Transverse colon (tissue), 4 donors: Measurements from ENCODE around the gene SEMA5B. TPM values are rescaled to one million over a fixed set of nuclear protein-coding genes. Genes with fewer than 3 reads are reported as not detected.

ENCODE experiments used
- DNase-seq: peaks from one replicate; pipeline ENCODE4 v3.0.0-alpha.2; 2019
- H3K27ac ChIP-seq, 4 donors: fragments of 200-600 bp; sonication (generic); 2 replicates each; pipeline ENCODE4 v1.5.1; 2016 to 2018; ENCODE audit warnings: inconsistent platforms in 4 of 4
- H3K27me3 ChIP-seq: fragments of 200-600 bp; sonication (generic); 2 replicates; pipeline ENCODE4 v1.5.1; 2017; ENCODE audit warnings: inconsistent platforms
- H3K36me3 ChIP-seq, 4 donors: fragments of 200-600 bp; sonication (generic); 2 replicates each; pipeline ENCODE4 v1.5.1; 2017 to 2019; ENCODE audit warnings: inconsistent platforms in 4 of 4
- H3K4me1 ChIP-seq, 4 donors: fragments of 200-600 bp; sonication (generic); 2 replicates each; pipeline ENCODE4 v1.5.1; 2017 to 2020; ENCODE audit warnings: inconsistent platforms in 4 of 4
- H3K4me3 ChIP-seq, 4 donors: fragments of 200-600 bp; sonication (generic); 1 replicate in 1 of 4; 2 replicates in 3 of 4; pipeline versions ENCODE4 v1.5.1 to v1.6.1; 2017 to 2019; ENCODE audit warnings: inconsistent platforms in 4 of 4
- H3K9me3 ChIP-seq, 2 donors: fragments of 200-600 bp; sonication (generic); 2 replicates each; pipeline ENCODE4 v1.5.1; 2017 to 2019; ENCODE audit warnings: inconsistent platforms in 2 of 2
- EP300 ChIP-seq: sonication (generic); formaldehyde crosslinking; IDR thresholded peaks from one replicate; pipeline ENCODE4 v1.6.1; 2017; ENCODE audit warnings: antibody characterized with exemption, low read depth
- POLR2A ChIP-seq: fragments of 450-650 bp; IDR thresholded peaks from one replicate; pipeline ENCODE4 v1.6.1; 2016; ENCODE audit warnings: antibody characterized with exemption, mild to moderate bottlenecking, moderate library complexity
- POLR2AphosphoS5 ChIP-seq, 3 donors: sonication (generic); formaldehyde crosslinking; IDR thresholded peaks; one replicate each; pipeline ENCODE4 v1.6.1; 2016; ENCODE audit warnings: antibody characterized with exemption in 3 of 3
- WGBS, 2 donors: methylation state at CpG; one replicate each; pipeline ENCODE4 v1.1.5; 2018; ENCODE audit warnings: low coverage in 1 of 2; 5-methylcytosine and 5-hydroxymethylcytosine counted together
- in situ Hi-C, 4 donors: fragments of 200-750 bp; cut with MboI; loops; one replicate each; pipeline versions ENCODE4 v1.15.0 to v1.15.1; 2017; ENCODE audit warnings: low sequenced_read_pairs in 3 of 4, low pct_ligation_motif_present in 1 of 4, low pct_unique_long_range_greater_than_20kb in 1 of 4
- intact Hi-C: fragments of 100-400 bp; cut with DNase I; formaldehyde crosslinking; loops from one replicate; pipeline ENCODE4 v1.15.1; 2023; ENCODE audit warnings: low total_unique reads
- total RNA-seq, 4 donors: library from RNA; depleted of rRNA; stranded (reverse); fragments of >200 nt; gene quantifications; one replicate each; pipeline ENCODE4 v1.1.0, GENCODE V29; 2016
- TF ChIP-seq, protein P1 (sequence below), 5 experiments: fragments of 200-600 bp in 3 of 5; fragments of 450-650 bp in 2 of 5; sonication (generic) in 3 of 5; IDR thresholded peaks; 1 replicate in 2 of 5; 2 replicates in 3 of 5; pipeline ENCODE4 v1.5.1; 2016 to 2017; ENCODE audit warnings: antibody characterized with exemption in 5 of 5, inconsistent platforms in 3 of 5, mild to moderate bottlenecking in 2 of 5, moderate library complexity in 1 of 5

The SEMA5B gene
- total RNA-seq, 4 donors from 2014 or later, result 0.16 to 1.4 (median 0.27) TPM; not detected in 1

DNA sequence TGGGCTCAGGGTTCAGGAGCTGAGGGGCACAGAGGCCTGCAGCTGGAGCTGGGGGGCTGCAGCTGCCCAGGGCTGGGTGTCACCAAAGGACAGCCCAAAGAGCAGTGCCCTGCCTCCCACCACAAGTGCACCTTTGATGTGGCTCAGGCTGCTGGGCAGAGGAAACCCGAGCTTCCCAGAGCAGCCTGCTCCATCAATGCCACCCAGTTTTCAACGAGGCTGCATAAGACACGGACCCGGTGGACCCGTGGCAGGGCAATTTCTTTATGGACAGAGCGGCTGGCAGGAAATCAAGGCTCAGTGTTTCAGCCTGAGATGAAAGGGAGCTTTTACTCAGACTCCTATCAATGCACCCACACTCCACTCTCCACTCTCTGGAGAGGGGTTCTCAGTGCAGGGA lies 18.7 kb downstream of the SEMA5B start:
- Histone ChIP-seq H3K36me3 (no peaks in the 10 kb centered on the region), H3K9me3 (no peaks in the 10 kb centered on the region), H3K4me1 (no peaks in the 10 kb centered on the region), H3K27ac (no peak overlapping the region), H3K27me3 (peaks cover 4% of the 10 kb centered on the region), H3K4me3 (no peak overlapping the region)
- in situ Hi-C loops (no loop called here), intact Hi-C loops (no loop called here)
- 62% methylated on average over 6 of the region's 6 CpGs; no CpG with 5 or more reads in 1 of the 2 donors for WGBS, 2 donors
- DNase-seq, result no peak
- TF ChIP-seq POLR2A, result no peak
- no peak for TF ChIP-seq EP300
- TF ChIP-seq, protein P1, sequence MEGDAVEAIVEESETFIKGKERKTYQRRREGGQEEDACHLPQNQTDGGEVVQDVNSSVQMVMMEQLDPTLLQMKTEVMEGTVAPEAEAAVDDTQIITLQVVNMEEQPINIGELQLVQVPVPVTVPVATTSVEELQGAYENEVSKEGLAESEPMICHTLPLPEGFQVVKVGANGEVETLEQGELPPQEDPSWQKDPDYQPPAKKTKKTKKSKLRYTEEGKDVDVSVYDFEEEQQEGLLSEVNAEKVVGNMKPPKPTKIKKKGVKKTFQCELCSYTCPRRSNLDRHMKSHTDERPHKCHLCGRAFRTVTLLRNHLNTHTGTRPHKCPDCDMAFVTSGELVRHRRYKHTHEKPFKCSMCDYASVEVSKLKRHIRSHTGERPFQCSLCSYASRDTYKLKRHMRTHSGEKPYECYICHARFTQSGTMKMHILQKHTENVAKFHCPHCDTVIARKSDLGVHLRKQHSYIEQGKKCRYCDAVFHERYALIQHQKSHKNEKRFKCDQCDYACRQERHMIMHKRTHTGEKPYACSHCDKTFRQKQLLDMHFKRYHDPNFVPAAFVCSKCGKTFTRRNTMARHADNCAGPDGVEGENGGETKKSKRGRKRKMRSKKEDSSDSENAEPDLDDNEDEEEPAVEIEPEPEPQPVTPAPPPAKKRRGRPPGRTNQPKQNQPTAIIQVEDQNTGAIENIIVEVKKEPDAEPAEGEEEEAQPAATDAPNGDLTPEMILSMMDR (IDR thresholded peaks at IDR 0.05), result no peak
- no peak for TF ChIP-seq POLR2AphosphoS5 (IDR thresholded peaks at IDR 0.05)

DNA sequence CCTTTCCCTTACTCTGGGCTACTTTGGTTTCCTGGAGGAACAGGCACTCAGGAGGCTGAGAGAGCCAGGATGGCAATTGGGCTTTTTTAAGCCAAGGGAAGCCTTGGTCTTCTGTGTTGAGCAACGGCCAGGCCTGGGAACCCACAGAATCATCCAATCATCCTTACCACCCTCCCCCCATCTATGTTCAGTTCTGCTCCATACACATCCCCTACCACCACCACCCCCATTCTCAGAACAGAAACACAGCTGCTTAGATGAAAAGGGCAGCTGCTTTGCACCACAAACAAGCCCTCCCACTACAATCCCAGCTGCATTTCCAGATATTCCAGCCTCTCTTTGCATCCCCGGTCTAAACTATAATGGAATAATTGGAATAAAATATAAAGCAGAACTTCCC lies 21.0 kb downstream of the SEMA5B start:
- DNase-seq, result no peak
- intact Hi-C loops, result no loop called here
- 32% methylated on average over 2 of the region's 2 CpGs; no CpG with 5 or more reads in 1 of the 2 donors for WGBS, 2 donors

GRCh38 chr3:123005291-123005690 lies 22.3 kb downstream of the SEMA5B start:
- H3K4me3 ChIP-seq, result no peak overlapping the region
- TF ChIP-seq POLR2A (no peak), POLR2AphosphoS5 (IDR thresholded peaks at IDR 0.05) (no peak), EP300 (no peak)
- TF ChIP-seq, protein P1 (IDR thresholded peaks at IDR 0.05), result no peak
- H3K4me1 ChIP-seq, result no peaks in the 10 kb centered on the region
- H3K9me3 ChIP-seq, result no peaks in the 10 kb centered on the region
- H3K36me3 ChIP-seq, result no peaks in the 10 kb centered on the region
- peaks cover 18% of the 10 kb centered on the region for H3K27me3 ChIP-seq
- no peak for DNase-seq
- in situ Hi-C loops, result no loop called here
- intact Hi-C loops, result no loop called here
- H3K27ac ChIP-seq, result no peak overlapping the region
- WGBS, 2 donors, result 86 to 95% methylated on average over 1 of the region's 1 CpG

More for the DNA sequence above, 21.0 kb downstream of the SEMA5B start:
- Histone ChIP-seq H3K4me1 (no peaks in the 10 kb centered on the region), H3K36me3 (no peaks in the 10 kb centered on the region), H3K9me3 (no peaks in the 10 kb centered on the region), H3K27ac (no peak overlapping the region), H3K27me3 (peaks cover 13% of the 10 kb centered on the region), H3K4me3 (no peak overlapping the region)
- TF ChIP-seq POLR2AphosphoS5 (IDR thresholded peaks at IDR 0.05), result no peak
- TF ChIP-seq EP300, result no peak
- TF ChIP-seq POLR2A, result no peak
- TF ChIP-seq, protein P1 (IDR thresholded peaks at IDR 0.05), result no peak
- in situ Hi-C loops, result no loop called here

GRCh38 chr3:123004201-123004918 lies 23.2 kb downstream of the SEMA5B start:
- WGBS, 2 donors, result 71 to 83% methylated on average over 2 to 5 of the region's 5 CpGs
- Histone ChIP-seq H3K27ac (no peak overlapping the region), H3K9me3 (no peaks in the 10 kb centered on the region), H3K27me3 (peaks cover 19% of the 10 kb centered on the region), H3K4me1 (no peaks in the 10 kb centered on the region), H3K36me3 (no peaks in the 10 kb centered on the region), H3K4me3 (no peak overlapping the region)
- in situ Hi-C loops (no loop called here), intact Hi-C loops (no loop called here)
- no peak for DNase-seq
- TF ChIP-seq, protein P1 (IDR thresholded peaks at IDR 0.05), result no peak
- TF ChIP-seq EP300, result no peak
- no peak for TF ChIP-seq POLR2A
- no peak for TF ChIP-seq POLR2AphosphoS5 (IDR thresholded peaks at IDR 0.05)
